Gastroesophageal sphincter (tissue), 4 donors: Measurements from ENCODE around the gene MZT2B. TPM values are rescaled to one million over a fixed set of nuclear protein-coding genes. Genes with fewer than 3 reads are reported as not detected.
A peak's percentile ranks its signal among the peaks of the same experiment; 100 is the strongest.
"Not testable (repeated sequence)": the region's sequence is repeated elsewhere in the genome, so short reads cannot be mapped to it uniquely, and the experiment has no call there.

ENCODE experiments used
- ATAC-seq: fragments of 150-250 bp; one replicate; pipeline ENCODE4 v1.9.1; 2016; ENCODE audit warnings: mild to moderate bottlenecking, moderate library complexity
- H3K27ac ChIP-seq, 4 donors: fragments of 200-600 bp; sonication (generic) in 3 of 4; 1 replicate in 3 of 4; 2 replicates in 1 of 4; pipeline ENCODE4 v1.5.1; 2016 to 2019
- H3K27me3 ChIP-seq: fragments of 200-600 bp; sonication (generic); one replicate; pipeline ENCODE4 v1.5.1; 2019
- H3K36me3 ChIP-seq, 2 donors: fragments of 200-600 bp; sonication (generic); one replicate each; pipeline ENCODE4 v1.5.1; 2019; ENCODE audit warnings: control low read depth in 1 of 2
- H3K4me1 ChIP-seq, 3 donors: fragments of 200-600 bp; sonication (generic); 1 replicate in 2 of 3; 2 replicates in 1 of 3; pipeline ENCODE4 v1.5.1; 2016 to 2019; ENCODE audit warnings: control low read depth in 2 of 3
- H3K4me3 ChIP-seq, 2 donors: fragments of 200-600 bp; sonication (generic); one replicate each; pipeline ENCODE4 v1.5.1; 2019; ENCODE audit warnings: mild to moderate bottlenecking in 1 of 2, moderate library complexity in 1 of 2
- H3K9me3 ChIP-seq, 3 donors: fragments of 200-600 bp; sonication (generic); one replicate each; pipeline ENCODE4 v1.5.1; 2017 to 2019; ENCODE audit warnings: control low read depth in 2 of 3
- EP300 ChIP-seq: sonication (generic); formaldehyde crosslinking; IDR thresholded peaks from one replicate; pipeline ENCODE4 v1.6.1; 2017; ENCODE audit warnings: antibody characterized with exemption, mild to moderate bottlenecking
- POLR2A ChIP-seq, 2 donors: fragments of 450-650 bp; IDR thresholded peaks; one replicate each; pipeline ENCODE4 v1.6.1; 2017; ENCODE audit warnings: antibody characterized with exemption in 2 of 2, mild to moderate bottlenecking in 2 of 2, moderate library complexity in 1 of 2
- POLR2AphosphoS5 ChIP-seq: sonication (generic); formaldehyde crosslinking; IDR thresholded peaks from one replicate; pipeline ENCODE4 v1.6.1; 2017; ENCODE audit warnings: antibody characterized with exemption
- WGBS, 2 donors: methylation state at CpG; one replicate each; pipeline ENCODE4 v1.1.5; 2018; ENCODE audit warnings: low coverage in 1 of 2; 5-methylcytosine and 5-hydroxymethylcytosine counted together
- total RNA-seq, 4 donors: library from RNA; depleted of rRNA; stranded (reverse); fragments of >200 nt; gene quantifications; one replicate each; pipeline ENCODE4 v1.1.0, GENCODE V29; 2016

MZT2B gene
- total RNA-seq, 4 donors from 2014 or later: 144 to 174 (median 154) TPM

GRCh38 chr2:130196052-130196451 is 14.0 kb downstream of the MZT2B start:
- peaks cover 0 to 11% of the 10 kb centered on the region in 2 donors for H3K36me3 ChIP-seq
- H3K27me3 ChIP-seq, H3K27ac ChIP-seq, ATAC-seq, H3K9me3 ChIP-seq, H3K4me3 ChIP-seq, H3K4me1 ChIP-seq: not testable (repeated sequence)
- 100% methylated on average over 1 of the region's 13 CpGs; no CpG with 5 or more reads in 1 of the 2 donors for WGBS, 2 donors

GRCh38 chr2:130198343-130198742 is 16.3 kb downstream of the MZT2B start, which contains the start of gene TUBA3E:
Gene TUBA3E (minus strand): TSS chr2:130198439. CDS start chr2:130198360, 79 bp downstream.
- Histone ChIP-seq H3K9me3 (no peaks in the 10 kb centered on the region), H3K36me3 (no peaks in the 10 kb centered on the region), H3K27me3 (no peaks in the 10 kb centered on the region), H3K4me1 (no peaks in the 10 kb centered on the region), H3K27ac (no peak within 1 kb of the TSS), H3K4me3 (no peak within 1 kb of the TSS)
- no CpG with 5 or more reads among the region's 26 CpGs for WGBS, 2 donors
- no peak for TF ChIP-seq POLR2A (IDR thresholded peaks at IDR 0.05)
- TF ChIP-seq POLR2AphosphoS5: no peak
- no peak for TF ChIP-seq EP300
- ATAC-seq: no peak

- not testable (repeated sequence) for H3K4me1 ChIP-seq, H3K36me3 ChIP-seq, ATAC-seq, H3K27me3 ChIP-seq, H3K27ac ChIP-seq, H3K9me3 ChIP-seq, H3K4me3 ChIP-seq
- WGBS, 2 donors: no CpG with 5 or more reads among the region's 7 CpGs
Observed at GRCh38 chr2:130202518-130202917, 20.5 kb downstream of the MZT2B start.

GRCh38 chr2:130203150-130203549 is 21.1 kb downstream of the MZT2B start:
- not testable (repeated sequence) for H3K9me3 ChIP-seq, H3K4me3 ChIP-seq, H3K27ac ChIP-seq, ATAC-seq, H3K27me3 ChIP-seq, H3K4me1 ChIP-seq, H3K36me3 ChIP-seq
- WGBS, 2 donors: 100% methylated on average over 1 of the region's 3 CpGs; no CpG with 5 or more reads in 1 of the 2 donors

- not testable (repeated sequence) for H3K4me3 ChIP-seq, H3K27me3 ChIP-seq, H3K36me3 ChIP-seq, H3K9me3 ChIP-seq, H3K4me1 ChIP-seq, H3K27ac ChIP-seq, ATAC-seq
- WGBS, 2 donors: 95 to 100% methylated on average over 1 to 3 of the region's 13 CpGs
Observed at GRCh38 chr2:130207051-130207450, 25.0 kb downstream of the MZT2B start.

GRCh38 chr2:130219147-130219546 is 37.1 kb downstream of the MZT2B start:
- not testable (repeated sequence) for H3K4me1 ChIP-seq, H3K9me3 ChIP-seq, H3K27ac ChIP-seq, H3K36me3 ChIP-seq, ATAC-seq, H3K4me3 ChIP-seq
- peaks cover 19% of the 10 kb centered on the region for H3K27me3 ChIP-seq
- WGBS, 2 donors: 85% methylated on average over 2 of the region's 2 CpGs; no CpG with 5 or more reads in 1 of the 2 donors

GRCh38 chr2:130220505-130220904 is 38.4 kb downstream of the MZT2B start:
- ATAC-seq: not testable (repeated sequence)

GRCh38 chr2:130222523-130222922 is 40.5 kb downstream of the MZT2B start:
- WGBS, 2 donors: 41 to 48% methylated on average over 3 to 4 of the region's 4 CpGs
- H3K27ac ChIP-seq, H3K9me3 ChIP-seq, ATAC-seq, H3K36me3 ChIP-seq, H3K4me3 ChIP-seq, H3K27me3 ChIP-seq, H3K4me1 ChIP-seq: not testable (repeated sequence)

More at GRCh38 chr2:130220505-130220904, 38.4 kb downstream of the MZT2B start:
- H3K4me1 ChIP-seq, H3K4me3 ChIP-seq, H3K9me3 ChIP-seq, H3K36me3 ChIP-seq, H3K27ac ChIP-seq: not testable (repeated sequence)
- WGBS, 2 donors: 20% methylated on average over 1 of the region's 1 CpG; no CpG with 5 or more reads in 1 of the 2 donors
- peaks cover 12% of the 10 kb centered on the region for H3K27me3 ChIP-seq

GRCh38 chr2:130228005-130228404 is 45.9 kb downstream of the MZT2B start:
- H3K4me3 ChIP-seq, H3K36me3 ChIP-seq, ATAC-seq, H3K27ac ChIP-seq, H3K4me1 ChIP-seq: not testable (repeated sequence)
- H3K27me3 ChIP-seq: peaks cover 38% of the 10 kb centered on the region
- 91 to 100% methylated on average over 1 to 12 of the region's 21 CpGs for WGBS, 2 donors
- H3K9me3 ChIP-seq: peaks cover 0 to 18% (median 0%) of the 10 kb centered on the region in 3 donors

- not testable (repeated sequence) for H3K36me3 ChIP-seq, H3K27ac ChIP-seq, H3K4me1 ChIP-seq, ATAC-seq
- Histone ChIP-seq H3K9me3 (peaks cover 0 to 18% (median 0%) of the 10 kb centered on the region in 3 donors), H3K27me3 (peaks cover 38% of the 10 kb centered on the region), H3K4me3 (peak overlapping the region in 1 of 2 donors; percentile 37)
- no CpG with 5 or more reads among the region's 69 CpGs for WGBS, 2 donors
Observed at GRCh38 chr2:130228467-130229160, 46.6 kb downstream of the MZT2B start.

GRCh38 chr2:130229161-130229510 is 47.1 kb downstream of the MZT2B start:
- not testable (repeated sequence) for H3K27ac ChIP-seq, H3K36me3 ChIP-seq, H3K4me1 ChIP-seq
- Histone ChIP-seq H3K27me3 (peaks cover 34% of the 10 kb centered on the region), H3K4me3 (peak overlapping the region in 1 of 2 donors; percentile 37), H3K9me3 (peaks cover 0 to 18% (median 0%) of the 10 kb centered on the region in 3 donors)
- peak; percentile 25 for ATAC-seq
- WGBS, 2 donors: no CpG with 5 or more reads among the region's 48 CpGs

- H3K4me1 ChIP-seq, H3K36me3 ChIP-seq, ATAC-seq, H3K4me3 ChIP-seq, H3K27ac ChIP-seq: not testable (repeated sequence)
- H3K27me3 ChIP-seq: peaks cover 32% of the 10 kb centered on the region
- H3K9me3 ChIP-seq: peaks cover 0 to 18% (median 0%) of the 10 kb centered on the region in 3 donors
- no CpG with 5 or more reads among the region's 18 CpGs for WGBS, 2 donors
Observed at GRCh38 chr2:130230376-130230775, 48.3 kb downstream of the MZT2B start.

- not testable (repeated sequence) for H3K4me1 ChIP-seq, H3K36me3 ChIP-seq, ATAC-seq, H3K4me3 ChIP-seq, H3K27ac ChIP-seq
- Histone ChIP-seq H3K9me3 (peaks cover 0 to 18% (median 0%) of the 10 kb centered on the region in 3 donors), H3K27me3 (peaks cover 32% of the 10 kb centered on the region)
- no CpG with 5 or more reads among the region's 15 CpGs for WGBS, 2 donors
Observed at GRCh38 chr2:130230907-130231306, 48.8 kb downstream of the MZT2B start.
